GM12891 (cell line): ENCODE results near the gene TMEM30A.
A peak's percentile ranks its signal among the peaks of the same experiment; 100 is the strongest.

Experiments used
- DNase-seq: peaks from one replicate; pipeline ENCODE4 v3.0.0; 2011; ENCODE audit warnings: low spot score; ENCODE audit not compliant: insufficient read length
- FAIRE-seq: peaks from 2 replicates; lab custom pipeline; 2011; peaks lifted over from hg19 to GRCh38; lab: Jason Lieb, UNC
- PAX5 ChIP-seq: IDR thresholded peaks from 2 replicates; pipeline ENCODE4 v1.6.1; 2011; ENCODE audit warnings: low read length, moderate library complexity, mild to moderate bottlenecking; ENCODE audit not compliant: insufficient read depth, severe bottlenecking
- POLR2A ChIP-seq: IDR thresholded peaks from 2 replicates; pipeline ENCODE4 v1.6.1; 2011; ENCODE audit warnings: low read depth, low read length, control low read depth
- POLR2AphosphoS5 ChIP-seq: IDR thresholded peaks from 2 replicates; pipeline ENCODE4 v1.6.1; 2011; ENCODE audit warnings: low read depth, low read length, control low read depth
- POU2F2 ChIP-seq: IDR thresholded peaks from 2 replicates; pipeline ENCODE4 v1.6.1; 2011; ENCODE audit warnings: low read depth, mild to moderate bottlenecking, control low read depth, low read length, moderate library complexity
- SPI1 ChIP-seq: IDR thresholded peaks from 2 replicates; pipeline ENCODE4 v1.6.1; 2011; ENCODE audit warnings: low read depth, low read length, control low read depth
- TAF1 ChIP-seq: IDR thresholded peaks from 2 replicates; pipeline ENCODE4 v1.6.1; 2011; ENCODE audit warnings: low read depth, low read length, control low read depth

TMEM30A gene

GRCh38 chr6:75308250-75308988, 23.8 kb upstream of the TMEM30A start:
- DNase-seq (no peak), FAIRE-seq (no peak)
- TF ChIP-seq PAX5: no peak
- no peak for TF ChIP-seq POLR2AphosphoS5
- TF ChIP-seq TAF1: no peak
- no peak for TF ChIP-seq POU2F2
- TF ChIP-seq POLR2A: no peak
- TF ChIP-seq SPI1: no peak

DNA sequence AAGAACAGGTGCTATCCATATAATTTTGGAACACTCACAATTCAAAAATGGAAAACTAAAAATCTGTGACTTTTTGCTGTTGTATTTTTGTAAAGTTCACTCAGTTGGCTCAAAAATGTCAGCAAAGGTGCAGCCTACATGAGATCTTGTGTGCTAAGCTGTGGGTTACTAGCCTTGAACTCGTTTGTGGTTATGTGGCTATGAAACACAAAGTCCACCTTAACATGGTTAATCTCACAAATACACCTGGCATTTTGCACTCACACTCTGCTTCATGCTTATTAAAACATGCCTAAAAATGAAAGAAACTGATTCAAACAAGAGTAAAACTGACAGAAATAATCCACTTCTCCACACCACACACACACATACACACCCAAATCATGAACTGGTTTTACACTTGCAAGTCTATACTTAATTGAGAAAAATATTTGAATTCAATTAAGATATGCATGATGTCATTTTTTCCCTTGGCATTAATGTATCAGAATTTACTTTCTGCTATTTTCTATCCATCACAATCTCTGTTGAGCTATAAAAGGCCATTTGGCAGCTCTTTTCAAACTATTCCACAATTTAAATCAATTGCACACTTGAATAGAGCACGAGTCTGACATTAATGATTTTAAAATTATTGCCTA, 22.9 kb upstream of the TMEM30A start:
- TF ChIP-seq POLR2AphosphoS5 (no peak), POLR2A (no peak), PAX5 (no peak), SPI1 (no peak), TAF1 (no peak), POU2F2 (no peak)
- DNase-seq: no peak
- FAIRE-seq: peak; percentile 43

DNA sequence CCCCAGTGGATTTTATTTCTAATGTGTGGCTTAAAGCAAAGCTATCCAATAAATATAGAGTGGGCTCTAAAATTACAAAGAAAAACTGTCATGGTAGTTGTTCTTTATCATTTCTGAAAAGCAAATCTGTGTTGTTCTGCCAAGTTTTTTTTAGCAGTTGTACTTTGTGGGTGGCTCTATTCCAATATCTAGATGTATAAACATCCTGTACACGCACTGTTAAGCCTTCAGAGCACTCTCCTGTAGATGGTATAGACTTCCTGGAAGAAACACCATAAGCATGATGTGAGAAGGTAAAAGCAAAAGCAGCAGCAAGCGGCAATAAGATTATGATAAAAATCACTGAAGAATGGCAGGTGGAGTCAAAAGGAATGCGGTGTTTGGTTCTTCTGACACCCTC, 21.5 kb upstream of the TMEM30A start:
- DNase-seq (no peak), FAIRE-seq (no peak)
- TF ChIP-seq PAX5: no peak
- TF ChIP-seq POLR2AphosphoS5: no peak
- no peak for TF ChIP-seq POU2F2

GRCh38 chr6:75305573-75305972, 21.0 kb upstream of the TMEM30A start:
- no peak for TF ChIP-seq POU2F2
- TF ChIP-seq POLR2AphosphoS5: no peak
- no peak for TF ChIP-seq POLR2A
- no peak for TF ChIP-seq PAX5
- TF ChIP-seq SPI1: no peak
- no peak for TF ChIP-seq TAF1
- FAIRE-seq: no peak
- DNase-seq: no peak

GRCh38 chr6:75302280-75302679, 17.7 kb upstream of the TMEM30A start:
- DNase-seq (no peak), FAIRE-seq (no peak)
- TF ChIP-seq PAX5: no peak
- no peak for TF ChIP-seq POLR2A
- no peak for TF ChIP-seq POU2F2

DNA sequence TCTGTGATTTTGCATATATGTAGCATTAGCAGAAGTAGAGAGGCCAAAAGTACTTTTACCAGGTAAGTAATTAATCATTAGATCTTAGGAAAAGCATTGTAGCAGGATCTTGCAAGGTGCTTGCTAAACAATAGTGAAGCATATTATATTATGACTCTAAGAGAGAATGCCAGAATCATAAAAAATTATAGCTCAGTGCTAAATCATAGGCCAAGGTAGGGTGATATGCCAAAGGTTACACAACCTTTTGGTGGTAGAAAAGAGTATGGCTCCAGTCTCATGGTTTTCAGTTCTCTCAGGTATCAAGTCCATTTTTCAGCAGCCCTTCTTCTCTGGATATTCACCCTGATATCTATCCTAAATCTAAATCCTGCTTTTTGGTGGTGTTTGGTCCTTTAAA, 16.9 kb upstream of the TMEM30A start:
- FAIRE-seq: no peak
- TF ChIP-seq PAX5 (no peak), TAF1 (no peak), POLR2AphosphoS5 (no peak), SPI1 (no peak), POU2F2 (no peak)
- no peak for DNase-seq

DNA sequence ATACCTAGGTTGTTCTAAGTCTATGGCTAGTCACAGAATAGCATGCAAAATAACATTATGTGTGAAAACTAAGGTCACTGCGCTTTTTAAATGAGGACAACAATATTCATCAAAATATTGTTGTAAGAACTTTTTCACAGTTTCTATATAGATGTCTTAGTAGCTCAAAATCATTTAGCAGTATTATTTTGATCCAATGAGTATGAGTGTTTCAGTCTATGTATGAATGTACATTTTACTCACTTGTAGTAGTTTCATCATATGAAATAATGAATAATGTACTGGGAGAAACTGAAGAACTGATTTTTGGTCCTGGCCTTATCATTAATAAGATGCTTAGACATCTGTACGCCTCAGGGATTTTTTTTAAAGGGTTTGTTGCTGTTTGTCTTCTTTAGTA, 16.5 kb upstream of the TMEM30A start:
- FAIRE-seq: no peak

GRCh38 chr6:75300531-75300855, 15.9 kb upstream of the TMEM30A start:
- no peak for TF ChIP-seq SPI1
- TF ChIP-seq TAF1: no peak
- TF ChIP-seq POLR2A: no peak
- no peak for TF ChIP-seq POLR2AphosphoS5
- TF ChIP-seq POU2F2: no peak
- TF ChIP-seq PAX5: no peak
- DNase-seq (no peak), FAIRE-seq (no peak)

More for the DNA sequence above, 16.5 kb upstream of the TMEM30A start:
- TF ChIP-seq SPI1: no peak
- TF ChIP-seq POU2F2: no peak
- DNase-seq: no peak

GRCh38 chr6:75299801-75300530, 15.4 kb upstream of the TMEM30A start:
- TF ChIP-seq PAX5: no peak
- TF ChIP-seq POLR2A: no peak
- no peak for TF ChIP-seq POLR2AphosphoS5
- no peak for TF ChIP-seq TAF1
- TF ChIP-seq SPI1: no peak
- no peak for TF ChIP-seq POU2F2
- no peak for FAIRE-seq
- DNase-seq: no peak
